Astrocyte (in vitro differentiated cells and primary cell): Measurements from ENCODE around the gene SMARCA1. TPM values are rescaled to one million over a fixed set of nuclear protein-coding genes. Genes with fewer than 3 reads are reported as not detected.
A peak's percentile ranks its signal among the peaks of the same experiment; 100 is the strongest.

ENCODE experiments used
- DNase-seq: peaks from one replicate; pipeline ENCODE4 v3.0.0-alpha.2; 2010; ENCODE audit warnings: low read depth
- FAIRE-seq: peaks from 2 replicates; lab custom pipeline; 2011; peaks lifted over from hg19 to GRCh38; lab: Jason Lieb, UNC
- H2AFZ ChIP-seq: 2 replicates; pipeline ENCODE4 v1.6.0; 2012; ENCODE audit warnings: low read depth, low read length, inconsistent platforms
- H3K27ac ChIP-seq: 2 replicates; pipeline ENCODE4 v1.5.1; 2011; ENCODE audit warnings: low read depth, low read length, inconsistent platforms
- H3K27me3 ChIP-seq: 2 replicates; pipeline ENCODE4 v1.6.0; 2011; ENCODE audit warnings: low read length, inconsistent platforms; ENCODE audit not compliant: insufficient read depth
- H3K36me3 ChIP-seq: 2 replicates; pipeline ENCODE4 v1.5.1; 2011; ENCODE audit warnings: low read length, inconsistent platforms; ENCODE audit not compliant: insufficient read depth
- H3K4me1 ChIP-seq: 2 replicates; pipeline ENCODE4 v1.5.1; 2011; ENCODE audit warnings: low read length, inconsistent platforms; ENCODE audit not compliant: insufficient read depth
- H3K4me2 ChIP-seq: 2 replicates; pipeline ENCODE4 v1.6.0; 2012; ENCODE audit warnings: low read length, inconsistent platforms
- H3K4me3 ChIP-seq: 2 replicates; pipeline ENCODE4 v1.5.1; 2011; ENCODE audit warnings: low read depth, mild to moderate bottlenecking, low read length, inconsistent platforms; ENCODE audit not compliant: insufficient read depth
- H3K79me2 ChIP-seq: 2 replicates; pipeline ENCODE4 v1.6.0; 2012; ENCODE audit warnings: mild to moderate bottlenecking, low read length, inconsistent platforms; ENCODE audit not compliant: insufficient read depth
- H3K9ac ChIP-seq: 2 replicates; pipeline ENCODE4 v1.6.0; 2012; ENCODE audit warnings: mild to moderate bottlenecking, low read length, inconsistent platforms
- H3K9me3 ChIP-seq: 2 replicates; pipeline ENCODE4 v1.5.1; 2012; ENCODE audit warnings: low read depth, mild to moderate bottlenecking, low read length, inconsistent platforms; ENCODE audit not compliant: insufficient read depth
- H4K20me1 ChIP-seq: 2 replicates; pipeline ENCODE4 v1.6.0; 2012; ENCODE audit warnings: low read length, inconsistent platforms; ENCODE audit not compliant: insufficient read depth
- H3K27ac Mint-ChIP-seq: one replicate; pipeline ENCODE4 v1.8.0; 2021; ENCODE audit warnings: mild to moderate bottlenecking, mixed read lengths; ENCODE audit not compliant: unreplicated experiment
- H3K27me3 Mint-ChIP-seq: one replicate; pipeline ENCODE4 v1.8.0; 2021; ENCODE audit warnings: low read depth, mixed read lengths; ENCODE audit not compliant: unreplicated experiment
- H3K36me3 Mint-ChIP-seq: one replicate; pipeline ENCODE4 v1.8.0; 2021; ENCODE audit warnings: low read depth, mixed read lengths; ENCODE audit not compliant: unreplicated experiment
- H3K4me1 Mint-ChIP-seq: one replicate; pipeline ENCODE4 v1.8.0; 2021; ENCODE audit warnings: low read depth, mixed read lengths; ENCODE audit not compliant: unreplicated experiment
- H3K4me3 Mint-ChIP-seq: one replicate; pipeline ENCODE4 v1.8.0; 2021; ENCODE audit warnings: mild to moderate bottlenecking, moderate library complexity, mixed read lengths; ENCODE audit not compliant: unreplicated experiment
- H3K9me3 Mint-ChIP-seq: one replicate; pipeline ENCODE4 v1.8.0; 2021; ENCODE audit warnings: mild to moderate bottlenecking, mixed read lengths; ENCODE audit not compliant: unreplicated experiment
- EZH2 ChIP-seq: IDR thresholded peaks from 2 replicates; pipeline ENCODE4 v1.6.1; 2012; ENCODE audit warnings: mild to moderate bottlenecking, low read length, inconsistent platforms; ENCODE audit not compliant: insufficient read depth
- total RNA-seq: library from RNA; stranded (reverse); gene quantifications from 2 replicates; pipeline ENCODE4 v1.2.1, GENCODE V29; 2021
- TF ChIP-seq, protein P1 (sequence below): IDR thresholded peaks from 2 replicates; pipeline ENCODE4 v1.5.1; 2011; ENCODE audit warnings: low read depth, mild to moderate bottlenecking, inconsistent platforms, low read length, moderate library complexity; ENCODE audit not compliant: insufficient read depth

SMARCA1 gene
- total RNA-seq, 1 donor from 2014 or later: 104 TPM

DNA sequence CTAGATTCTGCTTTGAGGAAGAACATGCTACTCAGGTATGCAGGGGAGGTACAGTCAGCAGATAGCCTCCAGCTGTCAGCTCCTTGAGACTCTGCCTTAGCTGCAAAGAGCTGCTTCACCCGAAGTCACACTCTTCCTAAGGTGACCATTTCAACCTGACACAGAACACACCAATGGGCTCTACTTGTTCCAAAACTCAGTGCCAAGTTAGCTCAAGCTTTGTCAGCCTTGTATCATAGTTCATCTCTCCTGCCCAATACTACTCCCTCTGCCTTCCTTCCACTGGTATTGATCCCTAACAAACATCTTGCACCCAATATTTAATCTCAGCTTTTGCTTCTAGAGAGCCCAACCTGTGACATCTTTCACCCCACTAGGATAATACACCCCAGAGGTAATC is 7.8 kb upstream of the SMARCA1 start:
- H3K4me3 Mint-ChIP-seq: no peak overlapping the region
- Histone ChIP-seq H3K4me2 (no peak overlapping the region), H3K9me3 (no peaks in the 10 kb centered on the region), H4K20me1 (no peaks in the 10 kb centered on the region), H3K27ac (no peak overlapping the region), H2AFZ (no peak overlapping the region), H3K9ac (no peak overlapping the region), H3K4me1 (no peaks in the 10 kb centered on the region), H3K79me2 (no peaks in the 10 kb centered on the region), H3K27me3 (no peaks in the 10 kb centered on the region), H3K4me3 (no peak overlapping the region), H3K36me3 (no peaks in the 10 kb centered on the region)
- H3K36me3 Mint-ChIP-seq: no peaks in the 10 kb centered on the region
- FAIRE-seq (no peak), DNase-seq (no peak)
- H3K9me3 Mint-ChIP-seq: no peaks in the 10 kb centered on the region
- H3K4me1 Mint-ChIP-seq: no peaks in the 10 kb centered on the region
- H3K27me3 Mint-ChIP-seq: no peaks in the 10 kb centered on the region
- TF ChIP-seq EZH2: no peak
- TF ChIP-seq, protein P1, sequence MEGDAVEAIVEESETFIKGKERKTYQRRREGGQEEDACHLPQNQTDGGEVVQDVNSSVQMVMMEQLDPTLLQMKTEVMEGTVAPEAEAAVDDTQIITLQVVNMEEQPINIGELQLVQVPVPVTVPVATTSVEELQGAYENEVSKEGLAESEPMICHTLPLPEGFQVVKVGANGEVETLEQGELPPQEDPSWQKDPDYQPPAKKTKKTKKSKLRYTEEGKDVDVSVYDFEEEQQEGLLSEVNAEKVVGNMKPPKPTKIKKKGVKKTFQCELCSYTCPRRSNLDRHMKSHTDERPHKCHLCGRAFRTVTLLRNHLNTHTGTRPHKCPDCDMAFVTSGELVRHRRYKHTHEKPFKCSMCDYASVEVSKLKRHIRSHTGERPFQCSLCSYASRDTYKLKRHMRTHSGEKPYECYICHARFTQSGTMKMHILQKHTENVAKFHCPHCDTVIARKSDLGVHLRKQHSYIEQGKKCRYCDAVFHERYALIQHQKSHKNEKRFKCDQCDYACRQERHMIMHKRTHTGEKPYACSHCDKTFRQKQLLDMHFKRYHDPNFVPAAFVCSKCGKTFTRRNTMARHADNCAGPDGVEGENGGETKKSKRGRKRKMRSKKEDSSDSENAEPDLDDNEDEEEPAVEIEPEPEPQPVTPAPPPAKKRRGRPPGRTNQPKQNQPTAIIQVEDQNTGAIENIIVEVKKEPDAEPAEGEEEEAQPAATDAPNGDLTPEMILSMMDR: no peak
- H3K27ac Mint-ChIP-seq: no peak overlapping the region

DNA sequence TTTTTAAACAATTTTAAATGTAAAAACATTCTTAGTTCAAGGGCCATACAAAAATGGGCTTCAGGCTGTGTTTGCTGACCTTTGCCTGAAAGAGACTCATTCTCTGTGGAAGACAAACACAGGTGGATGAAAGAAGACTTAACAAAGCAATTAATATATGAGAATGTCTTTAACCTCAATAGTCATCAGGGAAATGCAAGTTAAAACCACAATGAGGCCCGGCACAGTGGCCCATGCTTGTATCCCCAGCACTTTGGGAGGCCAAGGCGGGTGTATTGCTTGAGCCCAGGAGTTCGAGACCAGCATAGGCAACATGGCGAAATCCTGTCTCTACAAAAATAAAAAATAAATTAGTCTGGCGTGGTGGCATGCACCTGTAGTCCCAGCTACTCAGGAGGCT is 7.1 kb upstream of the SMARCA1 start:
- Mint-ChIP-seq H3K27ac (no peak overlapping the region), H3K4me3 (no peak overlapping the region), H3K9me3 (no peaks in the 10 kb centered on the region), H3K27me3 (no peaks in the 10 kb centered on the region), H3K36me3 (no peaks in the 10 kb centered on the region), H3K4me1 (no peaks in the 10 kb centered on the region)
- FAIRE-seq (no peak), DNase-seq (no peak)
- TF ChIP-seq, protein P1: no peak
- TF ChIP-seq EZH2: no peak
- no peak overlapping the region for H3K9ac ChIP-seq
- no peak overlapping the region for H3K4me3 ChIP-seq
- no peaks in the 10 kb centered on the region for H3K36me3 ChIP-seq
- no peaks in the 10 kb centered on the region for H3K4me1 ChIP-seq
- H4K20me1 ChIP-seq: no peaks in the 10 kb centered on the region
- no peak overlapping the region for H2AFZ ChIP-seq
- no peaks in the 10 kb centered on the region for H3K9me3 ChIP-seq
- H3K27ac ChIP-seq: no peak overlapping the region
- H3K79me2 ChIP-seq: no peaks in the 10 kb centered on the region
- no peaks in the 10 kb centered on the region for H3K27me3 ChIP-seq
- H3K4me2 ChIP-seq: no peak overlapping the region

DNA sequence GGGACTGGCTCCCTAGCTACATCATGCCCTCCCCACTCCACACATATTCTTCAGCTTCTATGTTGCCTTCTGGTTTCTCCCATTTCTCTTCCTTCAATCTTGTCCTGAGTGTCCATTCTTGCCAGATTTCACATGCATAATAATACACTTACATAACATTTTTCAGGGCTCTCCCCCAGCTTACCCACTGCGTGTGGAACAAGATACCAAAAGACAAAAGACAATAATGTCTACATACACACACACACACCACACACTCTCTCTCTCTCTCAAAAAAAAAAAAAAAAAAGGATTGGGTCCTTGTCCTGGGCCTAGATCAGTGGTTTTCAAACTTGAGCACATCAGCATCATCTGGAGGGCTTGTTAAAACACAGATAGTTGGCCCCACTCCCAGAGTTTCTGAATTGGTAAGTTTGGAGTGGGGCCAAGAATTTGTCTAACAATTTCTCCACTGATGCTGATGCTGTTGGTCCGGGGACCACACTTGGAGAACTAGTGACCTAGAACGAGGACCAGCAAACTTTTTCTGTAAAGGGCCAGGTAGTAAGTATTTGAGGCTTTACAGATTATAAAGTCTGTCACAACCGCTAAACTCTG is 6.5 kb upstream of the SMARCA1 start:
- Mint-ChIP-seq H3K9me3 (no peaks in the 10 kb centered on the region), H3K27ac (no peak overlapping the region), H3K4me1 (no peaks in the 10 kb centered on the region), H3K27me3 (no peaks in the 10 kb centered on the region), H3K36me3 (no peaks in the 10 kb centered on the region), H3K4me3 (no peak overlapping the region)
- no peak overlapping the region for H2AFZ ChIP-seq
- H3K27ac ChIP-seq: no peak overlapping the region
- H3K4me1 ChIP-seq: no peaks in the 10 kb centered on the region
- TF ChIP-seq EZH2: no peak
- TF ChIP-seq, protein P1: no peak
- H3K4me3 ChIP-seq: no peak overlapping the region
- no peaks in the 10 kb centered on the region for H4K20me1 ChIP-seq
- no peaks in the 10 kb centered on the region for H3K36me3 ChIP-seq
- no peaks in the 10 kb centered on the region for H3K79me2 ChIP-seq
- H3K9ac ChIP-seq: no peak overlapping the region
- no peak overlapping the region for H3K4me2 ChIP-seq
- DNase-seq: peak; percentile 28
- no peaks in the 10 kb centered on the region for H3K9me3 ChIP-seq
- no peak for FAIRE-seq
- no peaks in the 10 kb centered on the region for H3K27me3 ChIP-seq
